Transverse colon (tissue), 4 donors: ENCODE data around the gene CRYGN. TPM values are rescaled to one million over a fixed set of nuclear protein-coding genes. Genes with fewer than 3 reads are reported as not detected.

Experiments used
- DNase-seq: peaks from one replicate; pipeline ENCODE4 v3.0.0-alpha.2; 2019
- H3K27ac ChIP-seq, 4 donors: fragments of 200-600 bp; sonication (generic); 2 replicates each; pipeline ENCODE4 v1.5.1; 2016 to 2018; ENCODE audit warnings: inconsistent platforms in 4 of 4
- H3K27me3 ChIP-seq: fragments of 200-600 bp; sonication (generic); 2 replicates; pipeline ENCODE4 v1.5.1; 2017; ENCODE audit warnings: inconsistent platforms
- H3K36me3 ChIP-seq, 4 donors: fragments of 200-600 bp; sonication (generic); 2 replicates each; pipeline ENCODE4 v1.5.1; 2017 to 2019; ENCODE audit warnings: inconsistent platforms in 4 of 4
- H3K4me1 ChIP-seq, 4 donors: fragments of 200-600 bp; sonication (generic); 2 replicates each; pipeline ENCODE4 v1.5.1; 2017 to 2020; ENCODE audit warnings: inconsistent platforms in 4 of 4
- H3K4me3 ChIP-seq, 4 donors: fragments of 200-600 bp; sonication (generic); 1 replicate in 1 of 4; 2 replicates in 3 of 4; pipeline versions ENCODE4 v1.5.1 to v1.6.1; 2017 to 2019; ENCODE audit warnings: inconsistent platforms in 4 of 4
- H3K9me3 ChIP-seq, 2 donors: fragments of 200-600 bp; sonication (generic); 2 replicates each; pipeline ENCODE4 v1.5.1; 2017 to 2019; ENCODE audit warnings: inconsistent platforms in 2 of 2
- CTCF ChIP-seq, 5 experiments: fragments of 200-600 bp in 3 of 5; fragments of 450-650 bp in 2 of 5; sonication (generic) in 3 of 5; IDR thresholded peaks; 1 replicate in 2 of 5; 2 replicates in 3 of 5; pipeline ENCODE4 v1.5.1; 2016 to 2017; ENCODE audit warnings: antibody characterized with exemption in 5 of 5, inconsistent platforms in 3 of 5, mild to moderate bottlenecking in 2 of 5, moderate library complexity in 1 of 5
- EP300 ChIP-seq: sonication (generic); formaldehyde crosslinking; IDR thresholded peaks from one replicate; pipeline ENCODE4 v1.6.1; 2017; ENCODE audit warnings: antibody characterized with exemption, low read depth
- POLR2A ChIP-seq: fragments of 450-650 bp; IDR thresholded peaks from one replicate; pipeline ENCODE4 v1.6.1; 2016; ENCODE audit warnings: antibody characterized with exemption, mild to moderate bottlenecking, moderate library complexity
- POLR2AphosphoS5 ChIP-seq, 3 donors: sonication (generic); formaldehyde crosslinking; IDR thresholded peaks; one replicate each; pipeline ENCODE4 v1.6.1; 2016; ENCODE audit warnings: antibody characterized with exemption in 3 of 3
- WGBS, 2 donors: methylation state at CpG; one replicate each; pipeline ENCODE4 v1.1.5; 2018; ENCODE audit warnings: low coverage in 1 of 2; 5-methylcytosine and 5-hydroxymethylcytosine counted together
- in situ Hi-C, 4 donors: fragments of 200-750 bp; cut with MboI; loops; one replicate each; pipeline versions ENCODE4 v1.15.0 to v1.15.1; 2017; ENCODE audit warnings: low sequenced_read_pairs in 3 of 4, low pct_ligation_motif_present in 1 of 4, low pct_unique_long_range_greater_than_20kb in 1 of 4
- intact Hi-C: fragments of 100-400 bp; cut with DNase I; formaldehyde crosslinking; loops from one replicate; pipeline ENCODE4 v1.15.1; 2023; ENCODE audit warnings: low total_unique reads
- total RNA-seq, 4 donors: library from RNA; depleted of rRNA; stranded (reverse); fragments of >200 nt; gene quantifications; one replicate each; pipeline ENCODE4 v1.1.0, GENCODE V29; 2016

The CRYGN gene
- total RNA-seq, 4 donors from 2014 or later = not detected

- TF ChIP-seq EP300 (no peak), POLR2A (no peak), CTCF (IDR thresholded peaks at IDR 0.05) (no peak)
- in situ Hi-C loops = no loop called here
- no peak overlapping the region for H3K27ac ChIP-seq
Measured at GRCh38 chr7:151416112-151416940, 23.6 kb downstream of the CRYGN start.

GRCh38 chr7:151415375-151416105, 24.4 kb downstream of the CRYGN start:
- H3K36me3 ChIP-seq = no peaks in the 10 kb centered on the region
- H3K4me1 ChIP-seq = peaks cover 0 to 1% (median 0%) of the 10 kb centered on the region in 4 donors
- DNase-seq = no peak
- H3K4me3 ChIP-seq = no peak overlapping the region
- H3K9me3 ChIP-seq = peaks cover 0 to 7% of the 10 kb centered on the region in 2 donors
- intact Hi-C loops = no loop called here
- no peak overlapping the region for H3K27ac ChIP-seq
- H3K27me3 ChIP-seq = peaks cover 36% of the 10 kb centered on the region
- WGBS, 2 donors = 6 to 37% methylated on average over 2 to 3 of the region's 3 CpGs
- in situ Hi-C loops = no loop called here
- TF ChIP-seq CTCF (IDR thresholded peaks at IDR 0.05) = no peak

More at GRCh38 chr7:151416112-151416940, 23.6 kb downstream of the CRYGN start:
- DNase-seq = no peak
- Histone ChIP-seq H3K36me3 (no peaks in the 10 kb centered on the region), H3K27me3 (peaks cover 28% of the 10 kb centered on the region), H3K4me3 (no peak overlapping the region), H3K9me3 (peaks cover 0 to 7% of the 10 kb centered on the region in 2 donors), H3K4me1 (no peaks in the 10 kb centered on the region)
- WGBS, 2 donors = 63 to 86% methylated on average over 3 to 10 of the region's 10 CpGs
- intact Hi-C loops = no loop called here

GRCh38 chr7:151413241-151413640, 26.7 kb downstream of the CRYGN start:
- H3K27ac ChIP-seq = no peak overlapping the region
- no peaks in the 10 kb centered on the region for H3K36me3 ChIP-seq
- 84 to 91% methylated on average over 4 of the region's 4 CpGs for WGBS, 2 donors
- H3K4me1 ChIP-seq = peaks cover 10 to 19% (median 17%) of the 10 kb centered on the region in 4 donors
- intact Hi-C loops = no loop called here
- TF ChIP-seq POLR2AphosphoS5 (IDR thresholded peaks at IDR 0.05) = no peak
- no peak for TF ChIP-seq CTCF (IDR thresholded peaks at IDR 0.05)
- TF ChIP-seq POLR2A = no peak
- TF ChIP-seq EP300 = no peak
- H3K4me3 ChIP-seq = no peak overlapping the region
- in situ Hi-C loops = no loop called here
- peaks cover 59% of the 10 kb centered on the region for H3K27me3 ChIP-seq
- DNase-seq = no peak
- H3K9me3 ChIP-seq = no peaks in the 10 kb centered on the region

- no peak for DNase-seq
- Histone ChIP-seq H3K9me3 (no peaks in the 10 kb centered on the region), H3K27ac (no peak overlapping the region), H3K27me3 (peaks cover 65% of the 10 kb centered on the region), H3K36me3 (no peaks in the 10 kb centered on the region), H3K4me1 (peaks cover 10 to 19% (median 17%) of the 10 kb centered on the region in 4 donors), H3K4me3 (no peak overlapping the region)
- in situ Hi-C loops (no loop called here), intact Hi-C loops (no loop called here)
- 68 to 93% methylated on average over 2 to 4 of the region's 4 CpGs for WGBS, 2 donors
- TF ChIP-seq EP300 (no peak), CTCF (IDR thresholded peaks at IDR 0.05) (no peak), POLR2AphosphoS5 (IDR thresholded peaks at IDR 0.05) (no peak), POLR2A (no peak)
Measured at GRCh38 chr7:151412318-151412717, 27.6 kb downstream of the CRYGN start.
